ENCODE results near the gene PROM1.

The PROM1 gene, protein sequence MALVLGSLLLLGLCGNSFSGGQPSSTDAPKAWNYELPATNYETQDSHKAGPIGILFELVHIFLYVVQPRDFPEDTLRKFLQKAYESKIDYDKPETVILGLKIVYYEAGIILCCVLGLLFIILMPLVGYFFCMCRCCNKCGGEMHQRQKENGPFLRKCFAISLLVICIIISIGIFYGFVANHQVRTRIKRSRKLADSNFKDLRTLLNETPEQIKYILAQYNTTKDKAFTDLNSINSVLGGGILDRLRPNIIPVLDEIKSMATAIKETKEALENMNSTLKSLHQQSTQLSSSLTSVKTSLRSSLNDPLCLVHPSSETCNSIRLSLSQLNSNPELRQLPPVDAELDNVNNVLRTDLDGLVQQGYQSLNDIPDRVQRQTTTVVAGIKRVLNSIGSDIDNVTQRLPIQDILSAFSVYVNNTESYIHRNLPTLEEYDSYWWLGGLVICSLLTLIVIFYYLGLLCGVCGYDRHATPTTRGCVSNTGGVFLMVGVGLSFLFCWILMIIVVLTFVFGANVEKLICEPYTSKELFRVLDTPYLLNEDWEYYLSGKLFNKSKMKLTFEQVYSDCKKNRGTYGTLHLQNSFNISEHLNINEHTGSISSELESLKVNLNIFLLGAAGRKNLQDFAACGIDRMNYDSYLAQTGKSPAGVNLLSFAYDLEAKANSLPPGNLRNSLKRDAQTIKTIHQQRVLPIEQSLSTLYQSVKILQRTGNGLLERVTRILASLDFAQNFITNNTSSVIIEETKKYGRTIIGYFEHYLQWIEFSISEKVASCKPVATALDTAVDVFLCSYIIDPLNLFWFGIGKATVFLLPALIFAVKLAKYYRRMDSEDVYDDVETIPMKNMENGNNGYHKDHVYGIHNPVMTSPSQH

DNA sequence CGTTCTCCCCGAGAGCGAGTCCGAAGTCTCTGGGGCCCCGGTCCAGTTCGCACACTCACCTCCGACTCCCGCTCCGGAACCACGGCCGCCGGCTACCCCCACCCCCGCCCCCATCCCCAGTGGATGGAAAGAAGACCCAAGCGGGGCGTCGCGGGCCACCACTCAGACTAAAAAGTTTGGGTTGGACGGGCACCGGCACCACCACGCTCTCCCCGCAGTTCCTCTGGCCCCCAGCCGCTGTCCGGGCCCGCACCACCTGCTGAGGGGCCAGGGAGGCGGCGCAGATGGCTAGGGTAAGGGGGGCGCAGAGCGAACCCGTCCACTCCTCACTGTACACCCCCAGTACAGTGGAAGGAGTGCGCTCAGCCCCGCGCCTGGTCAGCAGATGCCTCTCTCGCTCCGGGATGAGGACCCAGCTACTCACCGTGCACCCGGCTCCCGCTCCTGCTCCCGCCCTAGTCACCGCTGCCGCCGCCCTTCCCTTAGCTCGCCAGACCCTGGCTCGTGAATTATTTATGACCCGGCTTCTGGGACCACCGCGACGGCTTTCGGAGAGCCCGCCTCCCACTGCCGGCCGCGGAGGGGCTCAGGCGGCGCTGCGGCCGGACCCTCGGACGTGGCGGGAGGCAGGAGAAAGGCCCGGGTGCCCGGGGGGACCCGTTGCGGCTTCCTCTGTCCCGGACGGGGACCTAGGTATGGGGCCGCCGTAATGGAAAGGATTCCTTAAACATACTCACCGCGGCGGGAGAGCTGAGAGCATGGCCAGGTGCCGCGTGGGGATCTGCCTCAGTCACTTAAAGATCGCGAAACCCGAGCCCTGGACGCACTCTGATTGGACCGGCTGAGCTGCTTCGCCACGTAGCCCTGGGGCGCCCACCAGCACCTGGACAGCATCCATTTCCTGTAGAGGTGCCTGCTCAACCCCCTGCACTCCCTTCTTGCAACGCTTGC lies at the start of gene PROM1:
Gene PROM1 (minus strand): TSS at position 783 of the 951 bp plus-strand sequence. CDS start 8,117 bp downstream, outside the sequence.
- TF ChIP-seq, protein P1, sequence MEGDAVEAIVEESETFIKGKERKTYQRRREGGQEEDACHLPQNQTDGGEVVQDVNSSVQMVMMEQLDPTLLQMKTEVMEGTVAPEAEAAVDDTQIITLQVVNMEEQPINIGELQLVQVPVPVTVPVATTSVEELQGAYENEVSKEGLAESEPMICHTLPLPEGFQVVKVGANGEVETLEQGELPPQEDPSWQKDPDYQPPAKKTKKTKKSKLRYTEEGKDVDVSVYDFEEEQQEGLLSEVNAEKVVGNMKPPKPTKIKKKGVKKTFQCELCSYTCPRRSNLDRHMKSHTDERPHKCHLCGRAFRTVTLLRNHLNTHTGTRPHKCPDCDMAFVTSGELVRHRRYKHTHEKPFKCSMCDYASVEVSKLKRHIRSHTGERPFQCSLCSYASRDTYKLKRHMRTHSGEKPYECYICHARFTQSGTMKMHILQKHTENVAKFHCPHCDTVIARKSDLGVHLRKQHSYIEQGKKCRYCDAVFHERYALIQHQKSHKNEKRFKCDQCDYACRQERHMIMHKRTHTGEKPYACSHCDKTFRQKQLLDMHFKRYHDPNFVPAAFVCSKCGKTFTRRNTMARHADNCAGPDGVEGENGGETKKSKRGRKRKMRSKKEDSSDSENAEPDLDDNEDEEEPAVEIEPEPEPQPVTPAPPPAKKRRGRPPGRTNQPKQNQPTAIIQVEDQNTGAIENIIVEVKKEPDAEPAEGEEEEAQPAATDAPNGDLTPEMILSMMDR (IDR thresholded peaks at IDR 0.05): no peak

DNA sequence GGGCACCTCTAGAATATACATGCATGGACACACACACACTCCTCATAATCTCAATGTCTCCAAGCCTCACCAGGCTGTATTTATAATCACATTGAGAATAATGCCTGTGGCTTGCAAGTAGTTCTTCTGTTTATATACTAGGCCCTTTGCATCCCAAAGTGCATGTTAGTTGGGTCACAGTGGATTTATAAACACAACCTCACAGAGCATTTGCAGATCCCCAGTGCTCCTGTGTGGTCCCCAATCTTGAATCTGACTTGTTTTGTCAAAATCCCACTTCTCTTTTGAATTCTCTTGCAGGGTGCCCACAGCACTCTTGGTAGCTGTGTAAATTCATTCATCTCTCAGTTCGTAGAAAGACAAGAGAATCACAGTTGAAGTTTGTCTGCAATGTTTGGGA lies 49.6 kb upstream of the PROM1 start:
- TF ChIP-seq, protein P1 (IDR thresholded peaks at IDR 0.05): no peak

DNA sequence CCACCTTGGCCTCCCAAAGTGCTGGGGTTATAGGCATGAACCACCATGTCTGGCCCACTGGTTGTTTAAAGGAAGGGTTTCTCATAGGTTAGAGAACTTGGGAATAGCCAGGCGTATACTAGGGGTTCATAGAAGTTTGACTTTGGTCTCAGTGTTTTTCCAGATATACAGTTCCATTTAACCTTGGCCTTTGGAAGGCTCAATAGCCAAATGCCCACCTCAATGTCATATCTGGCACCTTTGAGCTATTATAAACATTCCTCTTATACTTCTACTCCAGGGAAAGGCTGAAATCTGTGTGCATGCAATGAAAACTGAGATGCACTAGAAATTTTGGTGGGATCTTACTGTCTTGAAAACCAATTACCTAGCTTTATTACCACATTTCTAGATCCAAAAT lies 47.5 kb upstream of the PROM1 start:
- TF ChIP-seq, protein P1 (IDR thresholded peaks at IDR 0.05): no peak

DNA sequence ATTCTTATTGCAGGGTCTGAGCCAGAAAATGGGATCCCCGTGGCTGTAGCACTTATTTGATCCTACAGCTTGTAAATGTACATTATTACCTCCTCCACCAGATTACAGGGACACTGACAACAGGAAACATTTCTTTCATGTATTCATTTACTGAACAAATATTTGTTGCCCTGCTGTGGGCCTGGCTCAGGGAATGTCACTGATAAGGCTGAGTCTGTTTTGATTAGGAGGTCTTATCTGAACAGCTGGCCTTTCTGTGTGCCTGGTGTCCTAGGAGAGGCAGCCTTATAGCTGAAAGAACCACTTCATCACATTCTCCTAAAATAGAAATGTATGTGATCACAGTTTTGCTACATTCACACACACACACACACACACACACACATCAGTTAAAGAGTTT lies 45.5 kb upstream of the PROM1 start:
- TF ChIP-seq, protein P1 (IDR thresholded peaks at IDR 0.05): no peak

DNA sequence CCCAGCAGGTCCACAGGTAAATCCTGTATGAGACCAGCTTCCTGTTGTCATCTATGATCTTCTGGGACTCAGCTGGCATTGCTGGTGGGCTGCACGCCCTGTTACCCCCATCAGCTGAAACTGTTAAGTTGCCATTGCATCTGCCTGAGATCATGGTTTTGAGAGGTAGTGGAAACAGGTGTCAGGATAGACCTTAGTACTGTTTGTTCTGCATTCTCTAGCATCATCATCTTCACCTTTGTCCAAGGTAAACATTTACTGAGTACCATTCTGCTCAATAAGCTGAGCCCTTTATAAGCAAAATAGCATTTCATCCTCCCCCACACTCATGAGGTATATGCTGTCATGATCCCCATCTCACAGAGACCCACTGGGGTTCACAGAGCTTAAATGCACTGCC lies 42.9 kb upstream of the PROM1 start:
- TF ChIP-seq, protein P1 (IDR thresholded peaks at IDR 0.05): no peak

DNA sequence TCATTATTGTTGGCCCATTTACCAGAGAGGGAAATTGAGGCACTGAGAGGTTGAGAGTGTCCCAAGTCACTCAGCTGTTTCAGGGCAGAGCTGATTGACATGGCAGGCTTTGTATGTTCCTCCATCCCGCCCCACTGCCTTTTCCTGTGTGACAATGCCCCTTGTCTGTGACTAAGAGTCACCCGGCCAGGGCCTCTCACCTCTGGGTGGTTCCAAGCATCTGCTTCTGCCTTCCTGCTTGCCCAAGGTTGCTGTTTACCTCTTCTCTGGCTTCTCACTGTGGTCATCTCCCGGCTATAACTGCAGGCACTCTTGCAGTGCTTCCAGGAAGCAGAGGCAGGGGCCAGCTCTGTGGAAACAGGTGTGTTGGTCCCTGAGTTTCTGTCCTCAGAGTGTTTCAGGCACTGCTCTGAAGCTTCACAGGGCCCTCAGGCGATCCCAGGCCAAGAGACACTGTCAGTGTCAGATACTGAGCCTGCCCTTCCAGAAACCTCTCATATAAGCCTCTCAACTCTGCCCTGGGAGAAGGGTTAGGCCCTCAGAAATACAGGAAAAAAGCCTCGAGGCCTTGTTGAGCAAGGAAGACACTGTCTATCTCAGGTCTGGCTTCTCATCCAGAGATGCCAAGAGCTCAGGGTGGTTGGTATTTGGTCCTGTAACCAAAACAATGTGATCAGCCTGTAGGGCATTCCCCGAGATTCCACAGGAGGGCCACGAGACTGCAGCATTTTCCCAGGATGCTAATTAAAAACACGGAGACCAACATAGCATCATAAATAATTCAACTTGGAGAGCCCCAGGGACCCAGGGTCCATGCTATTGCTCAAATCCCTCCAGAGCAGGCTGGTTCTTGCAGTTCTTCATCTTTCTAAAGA lies 42.0 kb upstream of the PROM1 start:
- TF ChIP-seq, protein P1 (IDR thresholded peaks at IDR 0.05): no peak
